NCI-H2029 treated with DMSO at 0.1 percent for 48 hours (cell line): ENCODE data around the gene PREX1.

Experiments
- DNase-seq: peaks from one replicate; lab custom pipeline; 2025; lab: John Stamatoyannopoulos, UW

Gene PREX1

DNA sequence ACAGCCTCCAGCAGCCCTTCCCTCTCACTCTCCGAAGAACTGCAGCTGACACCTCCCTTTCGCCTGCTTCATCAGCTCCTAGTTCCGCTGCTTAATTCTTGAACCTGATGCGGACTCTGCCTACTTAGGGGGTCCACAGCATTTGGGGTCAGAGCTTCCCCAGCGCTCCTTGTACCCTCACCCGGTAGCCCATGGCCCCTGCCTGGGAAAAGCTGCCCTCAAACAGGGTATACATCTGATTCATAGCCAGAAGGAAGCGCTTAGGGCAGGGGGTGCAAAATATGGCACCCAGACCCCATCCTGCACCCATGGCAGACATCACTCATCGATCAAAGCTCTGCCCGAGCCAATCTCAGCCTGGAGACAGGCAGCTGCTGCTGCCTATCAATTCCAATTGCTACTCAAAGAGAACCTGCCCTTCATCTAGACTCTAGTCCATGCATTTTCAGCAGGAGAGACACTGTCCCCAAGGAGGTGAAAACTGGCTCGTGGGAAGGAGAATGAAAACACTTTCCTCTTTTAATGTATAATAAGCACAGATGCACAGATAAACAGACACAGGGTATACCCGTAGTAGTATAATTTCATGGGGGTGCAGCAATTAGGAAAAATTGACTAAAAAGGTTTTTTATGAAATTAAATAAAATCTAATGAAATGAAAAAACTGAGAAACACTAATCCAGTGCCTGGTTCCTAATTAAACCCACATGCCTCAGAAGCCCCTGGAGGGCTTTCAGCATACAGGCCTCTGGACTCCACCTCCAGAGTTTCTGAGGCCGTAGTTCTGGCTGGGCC lies 194.8 kb downstream of the PREX1 start:
- no peak for DNase-seq

DNA sequence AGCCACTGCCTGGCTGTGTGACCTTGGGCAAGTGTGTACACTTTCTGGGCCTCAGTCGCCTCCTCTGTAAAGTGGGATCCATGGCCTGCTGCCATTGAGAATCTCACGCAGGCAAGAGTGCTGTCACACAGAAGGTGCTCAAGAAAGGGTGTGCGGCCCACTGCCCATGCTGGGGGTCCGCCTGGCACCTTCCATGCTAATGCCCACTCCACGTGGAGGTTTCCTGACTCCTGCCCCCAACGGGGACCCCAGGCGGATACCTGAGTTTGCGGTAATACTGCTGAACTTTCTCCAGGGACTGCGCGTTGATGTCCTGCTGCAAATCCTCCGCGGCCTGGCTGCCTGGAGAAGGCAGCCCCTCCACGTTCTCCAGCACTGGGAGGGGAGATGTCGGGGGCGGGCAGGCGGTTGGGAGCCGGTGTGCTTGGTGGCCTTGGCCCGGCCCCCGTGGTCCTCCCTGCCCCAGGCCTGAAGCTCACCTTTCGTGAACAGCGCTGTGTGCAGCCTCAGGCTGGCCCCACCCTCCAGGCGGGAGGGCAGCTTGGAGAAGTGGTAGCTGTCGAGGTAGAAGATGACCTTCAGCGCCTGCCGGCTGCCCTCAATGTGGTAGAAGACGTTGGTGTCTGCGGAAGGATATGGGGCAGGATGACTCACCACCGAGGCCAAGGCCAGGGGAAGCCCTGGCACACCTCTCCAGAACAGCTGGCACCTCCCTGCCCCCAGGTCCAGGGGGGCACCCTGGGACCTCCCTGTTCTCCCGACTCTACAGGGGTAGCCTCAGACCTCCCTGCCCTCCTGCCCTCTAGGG lies 195.6 kb downstream of the PREX1 start:
- DNase-seq, result no peak

- no peak for DNase-seq
These were observed 196.4 kb downstream of the PREX1 start for GRCh38 chr20:48631114-48632016.

DNA sequence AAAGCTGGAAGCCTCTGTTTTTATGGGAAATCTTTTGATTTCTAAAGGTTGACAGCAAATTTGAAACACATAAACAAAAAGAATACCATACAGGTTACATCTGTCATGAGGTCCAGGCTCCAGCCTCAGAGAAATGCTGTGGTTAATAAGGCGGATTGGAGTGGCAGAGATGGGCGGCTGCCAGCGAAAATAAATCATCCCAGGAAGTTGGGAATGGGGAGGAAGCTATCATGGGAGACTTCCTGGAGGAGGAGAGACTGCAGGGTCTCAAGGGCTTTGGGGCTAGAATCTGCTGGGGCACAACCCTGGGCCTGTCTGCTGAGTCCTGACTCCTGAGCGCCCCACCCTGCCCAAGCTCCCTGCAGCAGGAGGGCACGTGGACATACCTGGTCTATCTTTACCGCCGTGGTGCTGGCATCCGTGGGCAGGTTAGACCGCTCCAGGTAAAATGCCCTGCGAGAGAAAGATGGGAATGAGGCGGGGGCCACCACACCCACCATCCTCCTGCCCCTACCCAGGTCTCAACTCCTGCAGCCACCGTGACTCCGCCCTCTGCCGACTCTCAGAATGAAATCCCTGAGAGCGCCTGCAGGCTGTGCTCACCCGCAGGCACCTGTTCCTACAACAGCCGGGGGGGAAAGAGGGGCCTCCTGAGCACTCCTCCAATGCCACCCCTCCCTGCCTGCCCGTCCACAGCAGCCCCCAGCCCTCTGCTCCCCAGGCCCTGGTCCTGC lies 197.3 kb downstream of the PREX1 start:
- no peak for DNase-seq

DNA sequence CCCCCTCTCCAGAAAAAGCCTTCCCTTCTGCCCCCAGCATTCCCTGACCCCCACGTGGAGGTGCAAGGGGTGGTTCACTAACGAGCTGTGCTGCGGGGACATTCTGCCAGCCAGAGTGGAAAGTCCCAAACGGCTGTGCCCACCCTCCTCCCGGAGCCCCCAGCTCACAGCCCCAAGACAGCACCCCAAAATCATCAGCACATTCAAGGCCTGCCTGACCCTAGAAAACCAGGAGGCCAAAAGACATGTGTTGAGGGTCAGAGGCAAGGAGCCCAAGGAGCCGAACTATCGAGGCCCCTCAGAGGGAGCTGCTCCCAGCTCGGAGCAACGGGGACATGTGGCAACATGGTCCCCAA lies 197.9 kb downstream of the PREX1 start:
- no peak for DNase-seq

GRCh38 chr20:48629069-48629959 lies 198.5 kb downstream of the PREX1 start:
- DNase-seq, result no peak

DNA sequence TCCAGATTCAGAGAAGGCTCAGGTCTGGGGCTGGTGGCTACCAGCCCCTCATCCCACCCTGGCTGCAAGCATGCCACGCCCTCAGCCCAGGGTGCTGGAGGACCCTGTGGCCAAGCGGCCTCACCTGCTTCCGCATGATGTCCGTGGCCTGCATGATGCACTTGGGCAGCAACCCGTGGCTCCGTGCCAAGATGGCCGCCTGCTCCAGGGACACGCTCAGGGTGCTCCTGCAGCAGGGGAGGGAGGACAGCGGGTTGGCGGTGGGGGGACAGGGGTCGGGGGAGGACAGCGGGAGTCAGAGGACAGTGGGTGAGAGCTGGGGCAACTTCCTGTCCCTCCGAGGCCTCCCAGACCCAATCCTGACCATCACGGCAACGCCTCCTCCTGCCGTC lies 200.1 kb downstream of the PREX1 start:
- no peak for DNase-seq

DNA sequence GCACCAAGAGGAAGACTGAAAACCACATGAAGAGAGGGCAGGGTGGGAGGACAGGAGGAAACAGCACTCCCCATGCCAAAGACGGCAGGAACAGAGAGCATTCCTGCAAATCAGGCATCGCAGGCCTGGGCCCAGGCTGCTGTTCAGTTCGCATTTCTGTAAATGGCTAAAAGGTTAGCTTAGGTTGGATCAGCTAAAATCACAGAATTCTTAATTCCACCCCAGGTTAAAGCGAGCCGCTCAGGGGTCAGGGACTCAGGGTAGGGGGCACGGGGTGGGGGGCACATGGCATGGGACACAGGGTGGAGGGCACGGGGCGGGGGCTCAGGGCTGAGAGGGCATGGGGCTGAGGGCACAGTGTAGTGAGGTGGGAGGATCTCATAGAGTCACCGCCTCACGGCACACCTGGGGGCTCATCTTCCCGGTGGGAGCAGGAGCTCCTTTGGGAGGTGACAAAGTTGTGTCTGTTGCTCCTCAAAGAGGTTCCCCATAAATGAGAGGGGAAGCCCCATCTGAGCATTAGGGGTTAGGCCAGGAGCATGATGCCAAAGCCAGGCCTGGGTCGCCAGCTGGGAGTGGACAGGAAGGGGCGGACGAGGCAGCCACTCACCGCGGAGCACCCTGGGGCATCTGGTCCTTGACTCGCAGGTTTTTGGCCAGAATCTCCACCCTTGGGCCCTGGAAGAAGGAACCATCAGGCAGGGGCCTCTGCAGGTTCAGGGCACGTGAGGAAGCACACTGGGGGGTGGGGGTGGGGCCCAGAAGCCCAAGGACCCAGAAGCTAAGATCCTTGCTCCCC lies 200.7 kb downstream of the PREX1 start:
- DNase-seq, result no peak

DNA sequence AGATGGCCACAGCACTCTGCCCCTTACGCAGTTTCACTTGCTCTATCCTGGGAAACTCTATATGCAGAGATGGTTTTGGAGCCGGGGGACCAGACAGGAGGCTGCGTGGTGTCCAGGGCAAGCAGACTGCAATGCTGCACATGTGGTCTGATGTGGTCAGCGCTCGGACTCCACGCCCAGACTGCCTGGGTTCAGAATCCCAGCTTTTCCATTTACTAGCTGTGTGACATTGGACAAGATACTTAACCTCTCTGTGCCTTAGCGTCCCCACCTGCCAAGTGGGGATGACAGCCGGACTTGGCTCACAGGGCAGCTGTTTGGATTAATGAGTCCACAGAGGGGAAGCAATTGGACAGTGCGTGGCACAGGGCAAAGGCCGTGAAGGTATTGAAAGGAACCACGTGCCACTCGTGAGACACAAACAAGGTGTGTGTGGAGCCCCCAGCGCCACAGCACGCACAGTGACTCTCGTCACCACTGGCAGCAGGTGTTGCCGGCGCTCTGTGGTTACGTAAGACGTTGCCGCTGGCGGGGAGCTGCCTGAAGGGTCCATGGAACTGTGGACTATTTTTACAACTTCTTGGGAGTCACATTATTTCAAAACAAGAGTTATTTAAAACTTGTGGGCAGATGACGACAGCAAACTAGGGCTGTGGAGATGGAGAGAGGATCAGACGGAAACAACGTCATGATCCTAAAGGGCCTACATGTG lies 201.4 kb downstream of the PREX1 start:
- no peak for DNase-seq

- no peak for DNase-seq
These were observed 202.5 kb downstream of the PREX1 start for GRCh38 chr20:48625136-48625900.

DNA sequence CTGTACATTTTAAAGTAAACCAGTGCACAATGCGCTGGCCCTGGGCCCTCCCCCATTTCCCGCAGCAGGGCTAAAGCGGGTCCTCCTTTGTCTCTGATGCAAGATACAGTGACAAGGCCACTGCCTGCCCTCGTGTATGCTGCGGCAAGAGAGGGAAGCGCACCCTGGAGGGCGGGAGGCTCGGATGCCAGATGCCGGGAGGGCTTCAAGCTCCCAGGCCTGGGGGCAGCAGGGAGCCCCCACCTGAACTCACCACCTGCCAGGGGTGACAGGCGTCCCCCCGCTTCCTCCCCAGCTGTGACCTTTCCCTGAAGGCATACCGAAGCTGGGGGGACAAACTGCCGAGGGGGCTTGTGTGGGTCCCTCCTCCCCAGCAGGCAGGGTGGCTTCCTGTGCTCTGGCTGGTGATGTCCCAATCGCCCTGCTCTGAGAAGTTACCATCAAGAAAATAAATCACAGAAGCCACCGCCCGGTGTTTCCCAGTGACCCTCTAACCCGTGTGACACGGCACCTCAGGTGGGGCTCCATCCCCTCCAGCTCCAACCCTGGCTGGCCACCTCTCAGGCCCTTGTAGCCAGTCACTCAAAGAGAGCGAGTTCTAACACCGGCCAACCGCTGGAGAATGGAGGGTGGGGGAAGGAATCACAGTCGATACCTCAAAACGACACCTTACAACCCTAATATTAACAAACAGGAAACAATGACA lies 203.3 kb downstream of the PREX1 start:
- DNase-seq, result no peak

DNA sequence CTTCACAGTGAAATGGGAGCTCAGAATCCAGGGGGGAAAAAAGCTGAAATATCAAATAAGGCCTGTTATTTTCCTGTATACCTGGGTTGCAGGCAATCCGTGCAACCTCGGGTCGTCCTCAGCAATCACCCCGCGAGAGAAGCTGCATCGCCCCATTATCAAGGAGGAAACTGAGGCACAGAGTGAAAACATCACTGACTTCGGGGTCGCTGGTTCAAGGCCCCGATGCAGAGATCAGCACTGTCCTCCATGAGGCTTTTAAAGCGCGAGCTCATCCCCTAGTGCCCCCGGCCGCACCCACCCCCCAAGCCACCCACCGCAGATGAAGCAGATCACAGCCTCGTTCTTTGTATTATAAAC lies 203.9 kb downstream of the PREX1 start:
- no peak for DNase-seq

- DNase-seq, result no peak
These were observed 204.5 kb downstream of the PREX1 start for GRCh38 chr20:48623176-48623905.

GRCh38 chr20:48622421-48622820 lies 205.4 kb downstream of the PREX1 start:
- DNase-seq, result no peak

GRCh38 chr20:48621376-48622078 lies 206.3 kb downstream of the PREX1 start:
- no peak for DNase-seq
